NOMO-1 (cell line): ENCODE results near the gene ARL16.

Source experiments
- DNase-seq, 2 experiments: peaks; one replicate each; lab custom pipeline; 2025; ENCODE audit not compliant: unreplicated experiment in 2 of 2; lab: John Stamatoyannopoulos, UW

Gene ARL16

DNA sequence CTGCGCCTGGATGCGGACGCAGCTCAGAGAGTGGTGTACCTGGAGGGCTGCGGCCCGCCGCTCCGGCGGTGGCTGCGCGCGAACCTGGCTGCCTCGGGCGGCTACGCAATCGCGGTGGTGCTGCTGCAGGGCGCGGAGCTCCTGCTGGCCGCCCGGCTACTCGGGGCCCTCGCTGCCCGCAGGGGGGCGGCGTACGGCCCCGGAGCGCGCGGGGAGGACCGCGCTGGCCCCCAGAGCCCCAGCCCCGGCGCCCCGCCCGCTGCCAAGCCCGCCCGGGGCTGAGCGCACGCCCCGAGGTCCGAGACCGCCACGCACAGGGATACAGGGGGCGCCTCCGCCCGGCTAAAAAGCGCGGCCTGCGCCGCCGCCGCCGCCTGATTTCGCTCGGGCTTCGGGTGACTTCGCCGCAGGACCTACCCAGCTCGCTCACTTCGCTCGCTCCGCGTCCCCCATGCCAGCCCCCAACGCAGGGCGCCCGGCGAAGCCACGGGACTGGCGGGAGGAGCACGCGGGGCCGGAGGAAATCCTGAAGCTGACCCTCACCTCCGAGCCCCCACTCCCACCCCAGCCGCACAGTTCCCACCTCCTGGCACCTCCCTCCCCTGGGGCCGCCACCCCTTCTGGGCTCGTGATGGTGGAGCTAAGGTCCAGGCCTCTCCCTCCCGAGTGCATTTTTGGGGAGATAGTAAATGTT lies 35.4 kb downstream of the ARL16 start:
- DNase-seq = no peak

DNA sequence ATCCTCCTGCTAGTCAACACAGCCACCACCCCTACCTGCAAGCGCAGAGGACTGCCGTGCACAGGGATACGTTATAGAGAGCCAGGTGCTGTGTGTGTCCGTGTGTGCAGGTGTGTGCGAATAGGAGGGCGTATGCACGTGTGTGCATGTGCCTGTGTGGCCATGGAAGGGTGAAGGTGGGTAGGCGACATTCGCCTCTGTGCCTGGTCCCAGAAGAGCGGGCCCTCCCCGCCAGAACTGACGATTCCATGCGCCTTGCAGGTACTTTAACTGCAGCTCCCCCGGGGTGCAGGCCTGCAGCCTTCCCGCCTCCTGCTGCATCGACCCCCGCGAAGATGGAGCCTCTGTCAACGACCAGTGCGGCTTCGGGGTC lies 36.0 kb downstream of the ARL16 start:
- no peak for DNase-seq

DNA sequence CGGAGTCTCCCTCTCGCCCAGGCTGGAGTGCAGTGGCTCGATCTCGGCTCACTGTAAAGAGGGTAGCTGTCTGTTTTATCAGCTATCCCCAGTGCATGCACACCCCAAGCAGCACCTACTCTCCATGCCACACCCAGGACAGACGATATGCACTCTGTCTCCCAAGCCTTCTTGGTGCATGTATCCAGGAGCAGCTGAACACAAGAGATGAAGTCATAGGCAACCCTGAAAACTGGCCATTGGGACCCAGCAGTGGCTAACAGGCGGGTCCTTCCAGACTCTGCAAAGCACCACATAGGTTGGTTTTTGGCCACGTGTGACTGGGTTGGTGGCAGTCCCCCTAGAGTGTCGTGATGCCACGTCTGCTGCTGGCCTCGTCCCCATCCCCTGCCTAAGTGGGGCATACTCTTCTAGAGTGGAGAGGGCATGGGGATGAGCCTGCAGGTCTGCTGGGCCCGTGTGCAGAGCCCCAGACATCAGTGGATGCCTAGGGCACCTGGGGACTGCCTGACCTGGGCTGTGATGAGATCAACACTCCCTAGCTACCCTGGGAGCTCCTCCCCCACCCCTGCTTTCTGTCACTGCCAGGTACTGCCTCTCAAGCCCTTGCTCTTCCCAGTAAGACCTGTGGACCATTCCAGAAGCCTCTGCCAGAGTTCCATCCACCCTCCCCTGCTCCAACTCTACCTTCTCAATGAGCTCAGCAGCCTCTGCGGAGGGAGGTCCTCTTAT lies 36.6 kb downstream of the ARL16 start:
- DNase-seq = no peak

DNA sequence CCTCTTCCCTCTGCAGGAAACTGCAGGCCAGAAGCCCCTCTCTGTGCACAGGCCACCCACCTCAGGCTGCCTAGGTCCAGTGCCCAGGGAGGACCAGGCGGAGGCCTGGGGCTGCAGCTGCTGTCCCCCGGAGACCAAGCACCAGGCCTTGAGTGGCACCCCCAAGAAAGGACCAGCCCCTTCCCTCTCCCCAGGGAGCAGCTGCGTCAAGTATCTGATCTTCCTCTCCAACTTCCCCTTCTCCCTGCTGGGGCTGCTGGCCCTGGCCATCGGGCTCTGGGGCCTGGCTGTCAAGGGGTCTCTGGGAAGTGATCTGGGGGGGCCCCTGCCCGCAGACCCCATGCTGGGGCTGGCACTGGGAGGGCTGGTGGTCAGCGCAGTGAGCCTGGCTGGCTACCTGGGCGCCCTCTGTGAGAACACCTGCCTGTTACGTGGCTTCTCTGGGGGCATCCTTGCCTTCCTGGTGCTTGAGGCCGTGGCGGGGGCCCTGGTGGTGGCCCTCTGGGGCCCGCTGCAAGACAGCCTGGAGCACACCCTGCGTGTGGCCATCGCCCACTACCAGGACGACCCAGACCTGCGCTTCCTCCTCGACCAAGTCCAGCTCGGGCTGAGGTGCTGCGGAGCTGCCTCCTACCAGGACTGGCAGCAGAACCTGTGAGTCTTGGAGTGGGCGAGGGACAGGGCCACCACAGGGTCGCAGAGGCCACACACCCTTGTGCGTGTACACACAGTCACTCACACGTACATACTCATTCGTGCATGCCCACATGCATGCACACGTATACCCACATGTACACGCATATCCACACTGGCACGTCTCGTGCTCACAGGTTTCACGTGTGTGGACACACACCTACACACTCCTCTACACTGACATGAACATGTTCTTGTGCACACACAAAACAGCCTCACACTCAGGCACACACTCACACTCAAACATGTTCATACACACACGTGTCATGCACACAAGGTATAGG lies 38.3 kb downstream of the ARL16 start:
- no peak for DNase-seq

DNA sequence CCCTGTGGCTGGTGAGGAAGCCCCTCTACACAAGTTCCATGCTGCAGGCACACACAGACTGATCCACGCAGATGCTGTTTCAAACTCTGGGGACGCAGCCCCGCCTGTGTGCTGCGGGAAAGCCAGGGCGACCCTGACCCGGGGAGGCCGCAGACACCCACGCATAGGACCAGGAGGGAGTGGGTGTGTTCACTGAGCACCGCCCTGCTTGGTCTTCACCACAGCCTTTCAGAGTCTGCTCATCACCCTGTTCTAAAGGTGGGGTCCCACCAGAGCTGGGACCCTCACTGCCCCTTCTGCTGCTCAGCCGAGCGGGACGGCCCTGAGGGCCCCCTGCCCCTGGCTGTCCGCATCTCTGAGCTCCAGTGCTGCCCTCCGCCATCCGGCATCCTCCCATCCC lies 39.1 kb downstream of the ARL16 start:
- no peak for DNase-seq

DNA sequence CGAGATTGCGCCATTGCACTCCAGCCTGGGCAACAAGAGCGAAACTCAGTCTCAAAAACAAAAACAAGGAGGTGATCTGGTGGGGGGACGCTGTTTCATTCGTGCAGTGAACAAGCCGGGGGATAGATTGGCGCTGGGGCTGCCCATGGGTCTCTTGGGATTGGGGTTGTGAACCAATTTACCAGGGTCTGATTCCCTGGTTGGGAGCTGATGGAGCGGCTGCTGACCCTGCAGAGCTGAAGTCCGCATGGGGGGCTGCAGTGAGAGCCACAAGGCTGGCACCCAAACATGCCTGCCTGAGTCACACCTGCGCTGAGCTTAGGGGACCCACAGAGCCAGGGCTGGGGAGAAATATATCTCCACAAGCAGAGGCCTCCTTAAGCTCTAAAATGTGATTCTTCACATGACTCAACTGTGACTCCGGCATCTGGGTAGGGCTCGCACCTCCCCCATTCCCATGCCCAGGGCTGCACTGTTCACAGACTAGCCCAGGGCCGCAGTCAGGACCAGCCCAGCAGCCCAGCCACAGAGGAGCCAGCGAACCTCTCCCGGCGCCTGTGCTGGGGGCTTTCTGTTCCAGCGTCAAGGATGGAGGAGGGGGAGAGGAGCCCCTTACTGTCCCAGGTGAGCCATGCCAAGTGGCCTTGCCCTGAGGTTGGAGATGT lies 41.6 kb downstream of the ARL16 start:
- DNase-seq = no peak

DNA sequence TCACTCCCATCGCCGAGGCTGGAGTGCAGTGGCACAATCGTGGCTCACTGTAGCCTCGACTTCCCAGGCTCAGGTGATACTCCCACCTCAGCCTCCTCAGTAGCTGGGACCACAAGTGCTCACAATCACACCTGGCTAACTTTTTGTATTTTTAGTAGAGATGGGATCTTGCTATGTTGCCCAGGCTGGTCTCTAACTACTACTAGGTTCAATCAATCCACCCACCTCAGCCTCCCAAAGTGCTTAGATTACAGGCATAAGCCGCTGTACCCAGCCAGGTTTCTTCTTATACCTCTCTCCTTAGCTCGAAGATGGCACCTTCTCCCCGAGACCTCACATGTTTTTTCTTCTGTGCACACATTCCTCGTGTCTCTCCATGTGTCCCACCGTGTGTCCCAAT lies 43.6 kb downstream of the ARL16 start:
- no peak for DNase-seq

DNA sequence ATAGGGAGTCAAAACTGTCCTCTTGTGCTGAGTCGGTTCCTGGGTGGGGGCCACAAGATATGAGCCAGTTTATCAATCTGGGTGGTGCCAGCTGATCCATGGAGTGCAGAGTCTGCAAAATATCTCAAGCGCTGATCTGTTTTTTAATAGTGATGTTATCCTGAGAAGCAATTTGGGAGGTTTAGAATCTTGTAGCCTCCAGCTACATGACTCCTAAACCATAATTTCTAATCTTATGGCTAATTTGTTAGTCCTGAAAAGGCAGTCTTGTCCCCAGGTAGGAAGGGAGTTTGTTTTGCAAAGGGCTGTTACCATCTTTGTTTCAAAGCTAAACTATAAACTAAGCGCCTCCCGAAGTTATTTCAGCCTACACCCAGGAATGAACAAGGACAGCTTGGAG lies 44.9 kb downstream of the ARL16 start:
- no peak for DNase-seq

DNA sequence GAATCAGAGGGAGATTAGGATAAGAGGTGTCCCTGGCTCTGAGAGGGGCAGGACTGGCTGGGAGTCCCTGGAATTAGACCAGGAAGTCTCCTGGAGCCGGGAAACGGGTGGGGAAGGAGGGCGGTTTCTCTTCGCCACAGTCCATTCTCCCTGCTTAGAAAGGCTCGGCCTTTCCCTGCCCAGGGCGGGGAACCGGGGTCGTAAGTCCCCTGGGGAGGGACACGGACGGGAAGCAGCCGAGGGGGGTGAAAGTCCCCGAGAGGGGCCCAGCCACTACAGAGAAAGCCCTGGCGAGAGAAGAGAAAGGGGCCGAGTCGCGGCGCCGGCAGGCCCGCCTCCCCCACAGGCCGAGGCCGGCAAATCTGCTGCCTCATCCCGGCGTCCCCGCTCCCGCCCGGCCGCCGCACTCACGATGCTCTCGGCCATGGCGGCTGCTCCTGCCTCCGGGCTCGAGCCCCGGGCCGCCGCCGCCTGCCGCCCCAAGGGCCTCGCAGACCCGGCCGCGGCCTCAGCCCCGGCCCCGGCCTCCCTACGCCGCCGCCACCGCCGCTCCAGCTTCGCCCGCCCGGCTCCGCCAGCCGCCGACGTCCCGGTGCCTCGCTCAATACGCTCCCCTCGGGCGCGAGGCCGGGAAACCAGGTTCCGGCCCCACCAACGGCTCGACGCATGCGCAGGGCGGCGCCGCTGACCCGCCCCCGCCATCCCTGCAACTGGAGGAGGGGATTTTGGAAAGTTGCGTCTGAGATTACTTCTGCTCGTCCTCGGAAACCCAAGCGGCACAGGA lies 46.9 kb downstream of the ARL16 start, which contains the start of the genes NPLOC4 and TSPAN10:
NPLOC4 (minus strand) TSS at position 608 of the 784 bp plus-strand sequence; CDS start at position 426, 182 bp downstream.
TSPAN10 (plus strand) TSS at position 692 of the 784 bp plus-strand sequence. CDS start 5,217 bp downstream, outside the sequence.
- peak; percentile 50 to 66 for DNase-seq

DNA sequence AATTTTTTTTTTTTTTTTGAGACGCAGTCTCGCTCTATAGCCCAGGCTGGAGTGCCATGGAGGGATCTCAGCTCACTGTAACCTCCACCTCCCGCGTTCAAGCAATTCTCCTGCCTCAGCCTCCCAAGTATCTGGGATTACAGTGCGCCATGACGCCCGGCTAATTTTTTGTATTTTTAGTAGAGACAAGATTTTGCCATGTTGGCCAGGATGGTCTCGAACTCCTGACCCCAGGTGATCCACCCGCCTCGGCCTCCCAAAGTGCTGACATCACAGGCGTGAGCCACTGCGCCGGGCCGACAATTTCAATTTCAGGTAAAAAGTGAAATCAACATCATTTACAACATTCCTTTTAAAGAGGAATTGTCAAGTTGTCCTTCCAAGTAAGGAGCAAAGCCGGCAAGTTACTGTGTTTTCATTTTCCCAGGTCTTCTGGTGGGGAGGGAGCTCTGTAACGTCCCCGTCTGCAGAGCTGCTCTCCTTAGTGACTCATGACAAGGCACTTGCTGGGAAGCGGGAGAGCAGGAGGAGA lies 47.6 kb downstream of the ARL16 start:
- DNase-seq = no peak

DNA sequence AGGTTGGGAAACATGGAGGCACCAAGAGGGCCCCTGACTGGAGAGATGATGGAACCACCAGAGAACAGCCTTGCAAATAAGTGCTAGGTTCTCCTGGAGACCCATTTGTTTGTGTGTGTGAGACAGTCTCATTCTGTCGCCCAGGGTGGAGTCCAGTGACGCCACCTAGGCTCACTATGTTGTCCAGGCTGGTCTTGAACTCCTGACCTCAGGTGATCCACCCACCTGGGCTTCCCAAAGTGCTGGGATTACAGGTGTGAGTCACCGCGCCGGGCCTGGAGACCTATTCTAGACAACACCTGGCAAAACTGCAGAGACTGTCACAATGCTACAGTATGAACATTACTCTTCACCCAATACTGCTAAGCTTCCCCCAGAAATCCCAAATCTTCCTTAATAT lies 48.2 kb downstream of the ARL16 start:
- DNase-seq = no peak

DNA sequence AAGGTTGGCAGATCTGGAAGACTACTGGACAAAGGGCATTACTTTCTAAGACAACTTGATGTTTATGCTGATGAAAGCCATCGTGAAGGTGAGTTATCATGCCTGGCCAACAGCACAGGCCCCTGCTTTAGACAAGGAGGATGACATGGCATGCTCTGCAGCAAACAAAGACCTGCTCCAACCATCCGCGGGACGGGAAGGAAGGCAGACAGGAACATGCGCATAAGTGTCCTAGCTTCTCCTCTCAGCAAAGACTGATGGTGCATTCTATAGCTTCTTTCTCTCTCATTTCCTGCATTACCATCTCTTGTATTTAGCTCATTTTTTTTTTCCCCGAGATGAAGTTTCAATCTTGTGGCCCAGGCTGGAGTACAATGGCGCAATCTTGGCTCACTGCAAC lies 52.1 kb downstream of the ARL16 start:
- no peak for DNase-seq
